ENCODE data around the gene OBSCN. TPM values are rescaled to one million over a fixed set of nuclear protein-coding genes. Genes with fewer than 3 reads are reported as not detected.

The OBSCN gene
- total RNA-seq, 4 donors from 2014 or later, result 15.0 to 46.6 (median 34.4) TPM

DNA sequence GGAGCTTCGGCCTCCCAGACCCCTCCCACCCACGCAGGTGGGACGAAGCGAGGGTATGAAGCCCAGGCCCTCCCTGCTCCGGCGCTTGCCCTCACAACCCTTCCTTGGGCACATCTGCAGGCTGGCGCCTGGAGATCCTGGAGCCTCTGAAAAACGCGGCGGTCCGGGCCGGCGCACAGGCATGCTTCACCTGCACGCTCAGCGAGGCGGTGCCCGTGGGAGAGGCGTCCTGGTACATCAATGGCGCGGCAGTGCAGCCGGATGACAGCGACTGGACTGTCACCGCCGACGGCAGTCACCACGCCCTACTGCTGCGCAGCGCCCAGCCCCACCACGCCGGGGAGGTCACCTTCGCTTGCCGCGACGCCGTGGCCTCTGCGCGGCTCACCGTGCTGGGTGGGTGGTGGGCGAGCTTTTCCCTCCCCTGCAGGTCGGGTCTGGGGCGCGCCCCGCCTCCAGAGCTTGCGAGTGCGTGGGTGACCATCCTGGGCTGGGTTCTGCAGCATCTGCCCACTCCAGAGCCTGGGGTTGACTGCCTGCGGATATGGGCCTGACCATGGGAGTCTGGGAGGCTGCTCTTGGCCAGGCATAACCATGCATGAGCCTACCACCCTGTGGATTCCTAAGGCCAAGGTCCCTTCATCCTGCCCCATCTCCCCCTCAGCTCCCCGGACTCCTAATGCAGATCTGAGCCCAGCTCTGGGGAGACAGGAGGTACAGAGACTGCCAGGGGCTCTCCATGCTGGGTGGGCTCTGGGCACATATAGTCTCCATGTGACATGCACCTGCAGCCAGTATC, 108.9 kb downstream of the OBSCN start:
- Histone ChIP-seq H3K36me3 (peaks cover 38% of the 10 kb centered on the region), H3K9me3 (no peaks in the 10 kb centered on the region), H3K27ac (no peak overlapping the region), H3K27me3 (no peaks in the 10 kb centered on the region), H3K4me1 (no peaks in the 10 kb centered on the region), H3K4me3 (no peak overlapping the region)
- DNase-seq (ENCODE audit: low spot score in 2 of 2), result peak in 1 of 2 donors; percentile 72
- WGBS, result 91% methylated on average over 15 of the region's 47 CpGs
- TF ChIP-seq POLR2A (IDR thresholded peaks at IDR 0.05) (no peak), CTCF (IDR thresholded peaks at IDR 0.05) (no peak), EP300 (IDR thresholded peaks at IDR 0.05) (no peak), POLR2AphosphoS5 (IDR thresholded peaks at IDR 0.05) (no peak)

GRCh38 chr1:228317411-228317828, 109.6 kb downstream of the OBSCN start:
- peak in 1 of 2 donors; percentile 69 for DNase-seq (ENCODE audit: low spot score in 2 of 2)
- H3K27ac ChIP-seq, result no peak overlapping the region
- H3K4me1 ChIP-seq, result no peaks in the 10 kb centered on the region
- 80% methylated on average over 6 of the region's 14 CpGs for WGBS
- H3K4me3 ChIP-seq, result no peak overlapping the region
- peaks cover 44% of the 10 kb centered on the region for H3K36me3 ChIP-seq
- TF ChIP-seq POLR2A (IDR thresholded peaks at IDR 0.05) (no peak), POLR2AphosphoS5 (IDR thresholded peaks at IDR 0.05) (no peak), EP300 (IDR thresholded peaks at IDR 0.05) (no peak), CTCF (IDR thresholded peaks at IDR 0.05) (no peak)
- no peaks in the 10 kb centered on the region for H3K27me3 ChIP-seq
- H3K9me3 ChIP-seq, result no peaks in the 10 kb centered on the region

DNA sequence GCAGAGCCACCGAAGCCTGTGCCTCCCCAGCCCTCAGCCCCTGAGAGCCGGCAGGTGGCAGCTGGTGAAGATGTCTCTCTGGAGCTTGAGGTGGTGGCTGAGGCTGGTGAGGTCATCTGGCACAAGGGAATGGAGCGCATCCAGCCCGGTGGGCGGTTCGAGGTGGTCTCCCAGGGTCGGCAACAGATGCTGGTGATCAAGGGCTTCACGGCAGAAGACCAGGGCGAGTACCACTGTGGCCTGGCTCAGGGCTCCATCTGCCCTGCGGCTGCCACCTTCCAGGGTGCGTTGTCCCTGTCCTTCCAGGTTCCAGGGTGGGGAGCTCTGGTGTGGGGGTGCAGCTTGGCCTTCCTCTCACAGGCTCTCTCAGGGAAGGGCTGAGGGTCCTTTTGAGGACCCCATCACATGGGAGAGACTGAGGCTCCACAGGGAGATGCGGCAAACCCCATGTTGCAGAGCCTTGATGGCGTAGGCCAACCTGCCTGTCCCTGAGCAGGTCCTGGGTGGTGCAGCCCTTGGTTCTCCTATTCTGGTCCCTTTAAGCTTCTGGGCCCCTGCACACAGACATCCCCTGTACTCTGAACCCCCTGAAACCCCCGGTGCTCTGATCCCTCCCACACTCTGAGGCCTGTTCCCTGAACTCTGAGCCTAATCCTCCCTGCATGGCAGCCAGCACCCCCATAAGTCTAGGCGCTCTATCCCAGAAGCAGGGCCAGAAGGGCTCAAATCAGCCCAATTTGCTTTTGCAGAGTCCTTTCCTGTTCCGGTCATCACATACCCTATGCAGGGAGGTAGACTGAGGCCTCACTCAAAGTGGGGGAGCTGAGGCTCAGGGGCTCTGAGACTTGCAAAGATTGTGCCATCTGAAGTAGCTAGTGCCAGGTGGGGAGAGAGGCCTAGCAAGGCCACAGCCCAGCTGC, 110.3 kb downstream of the OBSCN start:
- H3K9me3 ChIP-seq, result no peaks in the 10 kb centered on the region
- peaks cover 45% of the 10 kb centered on the region for H3K36me3 ChIP-seq
- no peaks in the 10 kb centered on the region for H3K27me3 ChIP-seq
- TF ChIP-seq POLR2A (IDR thresholded peaks at IDR 0.05) (no peak), POLR2AphosphoS5 (IDR thresholded peaks at IDR 0.05) (no peak), CTCF (IDR thresholded peaks at IDR 0.05) (no peak)
- peak; percentile 51 to 75 for DNase-seq (ENCODE audit: low spot score in 2 of 2)
- H3K27ac ChIP-seq, result no peak overlapping the region
- WGBS, result 85% methylated on average over 12 of the region's 16 CpGs
- no peak overlapping the region for H3K4me3 ChIP-seq
- H3K4me1 ChIP-seq, result no peaks in the 10 kb centered on the region

- Histone ChIP-seq H3K27me3 (no peaks in the 10 kb centered on the region), H3K27ac (no peak overlapping the region), H3K9me3 (no peaks in the 10 kb centered on the region), H3K4me3 (no peak overlapping the region), H3K4me1 (no peaks in the 10 kb centered on the region), H3K36me3 (peaks cover 50% of the 10 kb centered on the region)
- WGBS, result 91% methylated on average over 7 of the region's 15 CpGs
- peak in 1 of 2 donors; percentile 74 for DNase-seq (ENCODE audit: low spot score in 2 of 2)
- TF ChIP-seq EP300 (IDR thresholded peaks at IDR 0.05) (no peak), POLR2AphosphoS5 (IDR thresholded peaks at IDR 0.05) (no peak), POLR2A (IDR thresholded peaks at IDR 0.05) (no peak), CTCF (IDR thresholded peaks at IDR 0.05) (no peak)
Observed at GRCh38 chr1:228318823-228319241, 111.0 kb downstream of the OBSCN start.

Measured in suprapubic skin (tissue), 4 donors.